Urinary bladder (tissue), 4 donors: Measurements from ENCODE around the gene CENPN. TPM values are rescaled to one million over a fixed set of nuclear protein-coding genes. Genes with fewer than 3 reads are reported as not detected.

Experiments used
- DNase-seq: peaks from one replicate; pipeline ENCODE4 v3.0.0-alpha.2; 2015; ENCODE audit errors: extremely low spot score
- H3K27ac ChIP-seq: one replicate; pipeline ENCODE4 v1.5.1; 2013; ENCODE audit warnings: low read depth, mild to moderate bottlenecking, moderate library complexity
- H3K36me3 ChIP-seq: one replicate; pipeline ENCODE4 v1.6.1; 2013; ENCODE audit warnings: mild to moderate bottlenecking, moderate library complexity; ENCODE audit not compliant: insufficient read depth
- H3K4me1 ChIP-seq: one replicate; pipeline ENCODE4 v1.6.1; 2013; ENCODE audit warnings: mild to moderate bottlenecking, moderate library complexity; ENCODE audit not compliant: insufficient read depth
- H3K4me3 ChIP-seq: one replicate; pipeline ENCODE4 v1.5.1; 2013; ENCODE audit warnings: low read depth, low read length
- WGBS: extraction: QIAGEN DNeasy Blood & Tissue Kit; methylation state at CpG from one replicate; pipeline ENCODE4 v1.1.7; 2013; 5-methylcytosine and 5-hydroxymethylcytosine counted together
- polyA plus RNA-seq: library from polyadenylated mRNA; stranded (reverse); fragments of 200-250 nt; gene quantifications from one replicate; pipeline ENCODE4 v1.2.3, GENCODE V29; 2013
- total RNA-seq: library from RNA; depleted of rRNA; stranded (reverse); fragments of >200 nt; gene quantifications from one replicate; pipeline ENCODE4 v1.2.3, GENCODE V29; 2014
- donor health status: healthy with polysubstance abuse.
- donor health status: healthy.

The CENPN gene
- total and polyA plus RNA-seq, 2 donors: 3.4 to 37.5 TPM

GRCh38 chr16:80997139-80997798 lies 9.7 kb upstream of the CENPN start:
- no peak overlapping the region for H3K27ac ChIP-seq

GRCh38 chr16:80997964-80998620 lies 8.9 kb upstream of the CENPN start:
- Histone ChIP-seq H3K4me3 (no peak overlapping the region), H3K27ac (no peak overlapping the region), H3K4me1 (no peaks in the 10 kb centered on the region), H3K36me3 (no peaks in the 10 kb centered on the region)
- no peak for DNase-seq
- WGBS: 94% methylated on average over 7 of the region's 7 CpGs

More at GRCh38 chr16:80997139-80997798, 9.7 kb upstream of the CENPN start:
- Histone ChIP-seq H3K4me1 (no peaks in the 10 kb centered on the region), H3K4me3 (peak overlapping the region; percentile 13), H3K36me3 (no peaks in the 10 kb centered on the region)
- DNase-seq: no peak
- 47% methylated on average over 9 of the region's 9 CpGs for WGBS

- Histone ChIP-seq H3K4me3 (no peak overlapping the region), H3K4me1 (no peaks in the 10 kb centered on the region), H3K36me3 (no peaks in the 10 kb centered on the region), H3K27ac (no peak overlapping the region)
- WGBS: 97% methylated on average over 3 of the region's 3 CpGs
- DNase-seq: no peak
These were observed 6.1 kb upstream of the CENPN start for GRCh38 chr16:81000873-81001272.

- Histone ChIP-seq H3K4me1 (no peaks in the 10 kb centered on the region), H3K27ac (no peak overlapping the region), H3K36me3 (no peaks in the 10 kb centered on the region), H3K4me3 (no peak overlapping the region)
- no peak for DNase-seq
- 78% methylated on average over 5 of the region's 5 CpGs for WGBS
These were observed 5.7 kb upstream of the CENPN start for GRCh38 chr16:81001330-81001729.

GRCh38 chr16:81003064-81003463 lies 4.0 kb upstream of the CENPN start:
- Histone ChIP-seq H3K4me1 (no peaks in the 10 kb centered on the region), H3K4me3 (no peak overlapping the region), H3K27ac (no peak overlapping the region), H3K36me3 (no peaks in the 10 kb centered on the region)
- DNase-seq: no peak
- 71% methylated on average over 4 of the region's 4 CpGs for WGBS

GRCh38 chr16:81003610-81004460 lies 3.2 kb upstream of the CENPN start:
- H3K27ac ChIP-seq: no peak overlapping the region
- WGBS: 72% methylated on average over 11 of the region's 11 CpGs
- DNase-seq: no peak
- H3K36me3 ChIP-seq: no peaks in the 10 kb centered on the region
- H3K4me1 ChIP-seq: no peaks in the 10 kb centered on the region
- no peak overlapping the region for H3K4me3 ChIP-seq

GRCh38 chr16:81004646-81005353 lies 2.2 kb upstream of the CENPN start:
- Histone ChIP-seq H3K36me3 (no peaks in the 10 kb centered on the region), H3K4me1 (no peaks in the 10 kb centered on the region), H3K27ac (no peak overlapping the region), H3K4me3 (no peak overlapping the region)
- no peak for DNase-seq
- WGBS: 49% methylated on average over 14 of the region's 14 CpGs

GRCh38 chr16:81005610-81006161 lies 1.3 kb upstream of the CENPN start:
- H3K4me3 ChIP-seq: peak overlapping the region; percentile 72
- no peak overlapping the region for H3K27ac ChIP-seq
- DNase-seq: no peak
- 25% methylated on average over 18 of the region's 18 CpGs for WGBS
- H3K36me3 ChIP-seq: no peaks in the 10 kb centered on the region
- no peaks in the 10 kb centered on the region for H3K4me1 ChIP-seq

- Histone ChIP-seq H3K4me3 (peak overlapping the region; percentile 72), H3K27ac (peak overlapping the region; percentile 97), H3K4me1 (no peaks in the 10 kb centered on the region), H3K36me3 (no peaks in the 10 kb centered on the region)
- under 1% methylated on average over 50 of the region's 50 CpGs for WGBS
- DNase-seq: no peak
These were observed 702 bp upstream of the CENPN start for GRCh38 chr16:81006211-81006812.

GRCh38 chr16:81008505-81008789 lies 1.4 kb downstream of the CENPN start:
- H3K4me1 ChIP-seq: no peaks in the 10 kb centered on the region
- no peak overlapping the region for H3K4me3 ChIP-seq
- DNase-seq: no peak
- 93% methylated on average over 12 of the region's 12 CpGs for WGBS
- H3K27ac ChIP-seq: no peak overlapping the region
- no peaks in the 10 kb centered on the region for H3K36me3 ChIP-seq

- 92% methylated on average over 3 of the region's 3 CpGs for WGBS
- H3K36me3 ChIP-seq: no peaks in the 10 kb centered on the region
- H3K4me1 ChIP-seq: no peaks in the 10 kb centered on the region
- H3K4me3 ChIP-seq: no peak overlapping the region
- no peak overlapping the region for H3K27ac ChIP-seq
- no peak for DNase-seq
These were observed 6.0 kb downstream of the CENPN start for GRCh38 chr16:81012974-81013373.

- no peak for DNase-seq
- WGBS: 83% methylated on average over 2 of the region's 2 CpGs
- Histone ChIP-seq H3K27ac (no peak overlapping the region), H3K36me3 (no peaks in the 10 kb centered on the region), H3K4me1 (no peaks in the 10 kb centered on the region), H3K4me3 (no peak overlapping the region)
These were observed 7.7 kb downstream of the CENPN start for GRCh38 chr16:81014672-81015071.

- 92% methylated on average over 2 of the region's 2 CpGs for WGBS
- H3K27ac ChIP-seq: no peak overlapping the region
- peaks cover 1% of the 10 kb centered on the region for H3K36me3 ChIP-seq
- H3K4me1 ChIP-seq: no peaks in the 10 kb centered on the region
- no peak for DNase-seq
- no peak overlapping the region for H3K4me3 ChIP-seq
These were observed 11.5 kb downstream of the CENPN start for GRCh38 chr16:81018496-81018895.
